ENCODE measurements around the gene PRKAR1B. TPM values are rescaled to one million over a fixed set of nuclear protein-coding genes. Genes with fewer than 3 reads are reported as not detected.

PRKAR1B gene
- total RNA-seq, 4 donors from 2014 or later = 8.2 to 12.3 (median 10.5) TPM

DNA sequence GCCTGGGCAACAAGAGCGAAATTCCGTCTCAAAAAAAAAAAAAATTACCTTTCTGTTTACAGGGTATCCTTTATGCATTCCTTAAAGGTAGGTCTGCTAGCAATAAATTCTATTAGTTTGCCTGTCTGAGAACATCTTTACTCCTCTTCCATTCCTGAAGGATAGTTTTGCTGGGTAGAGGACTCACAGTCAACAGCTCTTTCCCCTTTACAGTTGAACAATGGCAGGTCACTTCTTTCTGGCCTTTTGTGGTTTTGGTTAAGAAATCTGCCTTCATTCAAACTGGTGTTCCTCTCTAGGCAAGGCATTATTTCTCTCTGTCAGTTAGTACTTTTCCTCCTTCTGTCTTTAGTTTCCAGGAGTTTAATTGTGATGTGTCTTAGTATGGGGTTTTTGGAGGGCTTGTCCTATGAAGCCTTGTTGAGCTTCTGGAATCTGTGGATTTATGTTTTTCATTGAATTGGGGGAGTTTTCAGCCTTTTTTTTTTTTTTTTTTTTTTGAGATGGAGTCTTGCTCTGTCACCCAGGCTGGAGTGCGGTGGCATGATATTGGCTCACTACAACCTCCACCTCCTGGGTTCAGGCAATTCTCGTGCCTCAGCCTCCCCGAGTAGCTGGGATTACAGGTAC, 5.3 kb downstream of the PRKAR1B start:
- DNase-seq (ENCODE audit: low spot score in 2 of 2) = no peak
- TF ChIP-seq EP300 (IDR thresholded peaks at IDR 0.05) (no peak), POLR2AphosphoS5 (IDR thresholded peaks at IDR 0.05) (no peak), POLR2A (IDR thresholded peaks at IDR 0.05) (no peak)
- TF ChIP-seq, protein P1, sequence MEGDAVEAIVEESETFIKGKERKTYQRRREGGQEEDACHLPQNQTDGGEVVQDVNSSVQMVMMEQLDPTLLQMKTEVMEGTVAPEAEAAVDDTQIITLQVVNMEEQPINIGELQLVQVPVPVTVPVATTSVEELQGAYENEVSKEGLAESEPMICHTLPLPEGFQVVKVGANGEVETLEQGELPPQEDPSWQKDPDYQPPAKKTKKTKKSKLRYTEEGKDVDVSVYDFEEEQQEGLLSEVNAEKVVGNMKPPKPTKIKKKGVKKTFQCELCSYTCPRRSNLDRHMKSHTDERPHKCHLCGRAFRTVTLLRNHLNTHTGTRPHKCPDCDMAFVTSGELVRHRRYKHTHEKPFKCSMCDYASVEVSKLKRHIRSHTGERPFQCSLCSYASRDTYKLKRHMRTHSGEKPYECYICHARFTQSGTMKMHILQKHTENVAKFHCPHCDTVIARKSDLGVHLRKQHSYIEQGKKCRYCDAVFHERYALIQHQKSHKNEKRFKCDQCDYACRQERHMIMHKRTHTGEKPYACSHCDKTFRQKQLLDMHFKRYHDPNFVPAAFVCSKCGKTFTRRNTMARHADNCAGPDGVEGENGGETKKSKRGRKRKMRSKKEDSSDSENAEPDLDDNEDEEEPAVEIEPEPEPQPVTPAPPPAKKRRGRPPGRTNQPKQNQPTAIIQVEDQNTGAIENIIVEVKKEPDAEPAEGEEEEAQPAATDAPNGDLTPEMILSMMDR (IDR thresholded peaks at IDR 0.05) = no peak
- WGBS = 95% methylated on average over 5 of the region's 5 CpGs

DNA sequence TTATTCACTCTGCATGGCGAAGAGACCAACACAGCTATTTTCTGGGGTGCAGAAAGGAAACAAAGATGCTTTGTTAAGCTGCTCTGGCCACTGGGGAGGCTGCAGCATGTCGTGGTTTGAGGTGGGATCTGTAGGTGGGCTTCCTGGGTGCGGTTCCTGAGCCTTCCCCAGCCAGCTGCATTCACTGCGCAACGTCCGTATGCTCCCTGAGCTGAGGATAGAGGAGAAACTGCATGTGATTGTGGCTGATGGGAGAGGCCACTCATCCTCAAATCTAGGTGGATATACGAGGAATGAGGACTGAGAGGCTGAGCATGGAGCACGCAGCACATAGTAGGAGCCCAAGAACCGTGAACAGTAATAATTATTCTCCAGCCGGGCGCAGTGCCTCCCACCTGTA, 10.4 kb downstream of the PRKAR1B start:
- Histone ChIP-seq H3K27ac (no peak overlapping the region), H3K9me3 (no peaks in the 10 kb centered on the region), H3K4me1 (peaks cover 11% of the 10 kb centered on the region), H3K4me3 (no peak overlapping the region), H3K27me3 (peaks cover 15% of the 10 kb centered on the region), H3K36me3 (no peaks in the 10 kb centered on the region)
- TF ChIP-seq, protein P1 (IDR thresholded peaks at IDR 0.05) = no peak
- TF ChIP-seq POLR2A (IDR thresholded peaks at IDR 0.05) (no peak), EP300 (IDR thresholded peaks at IDR 0.05) (no peak), POLR2AphosphoS5 (IDR thresholded peaks at IDR 0.05) (no peak)
- peak in 1 of 2 donors; percentile 32 for DNase-seq (ENCODE audit: low spot score in 2 of 2)
- WGBS = 71% methylated on average over 10 of the region's 11 CpGs

More for the DNA sequence above, 5.3 kb downstream of the PRKAR1B start:
- no peaks in the 10 kb centered on the region for H3K27me3 ChIP-seq
- no peaks in the 10 kb centered on the region for H3K9me3 ChIP-seq
- no peak overlapping the region for H3K27ac ChIP-seq
- H3K4me3 ChIP-seq = no peak overlapping the region
- H3K4me1 ChIP-seq = peaks cover 12% of the 10 kb centered on the region
- H3K36me3 ChIP-seq = peaks cover 2% of the 10 kb centered on the region

DNA sequence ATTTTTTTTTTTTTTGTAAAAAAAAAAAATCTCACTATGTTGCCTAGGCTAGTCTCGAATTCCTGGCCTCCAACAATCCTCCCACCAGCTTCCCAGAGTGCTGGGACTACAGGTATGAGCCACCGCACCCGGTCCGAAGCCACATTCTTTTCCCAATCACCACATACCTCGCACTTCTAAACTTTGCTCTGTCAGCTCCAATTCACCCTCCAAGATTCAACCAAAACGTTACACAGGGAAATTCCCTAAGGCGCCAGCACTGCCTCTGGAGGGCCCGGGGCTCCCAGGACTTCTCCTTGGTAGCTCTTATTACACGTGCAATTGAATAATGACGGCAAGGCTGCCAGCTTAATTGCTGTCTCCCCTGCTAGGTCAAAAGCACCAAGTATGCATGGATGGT, 10.9 kb downstream of the PRKAR1B start:
- Histone ChIP-seq H3K9me3 (no peaks in the 10 kb centered on the region), H3K36me3 (no peaks in the 10 kb centered on the region), H3K27me3 (peaks cover 16% of the 10 kb centered on the region), H3K27ac (no peak overlapping the region), H3K4me3 (no peak overlapping the region), H3K4me1 (peaks cover 11% of the 10 kb centered on the region)
- no peak for TF ChIP-seq EP300 (IDR thresholded peaks at IDR 0.05)
- TF ChIP-seq POLR2AphosphoS5 (IDR thresholded peaks at IDR 0.05) = no peak
- TF ChIP-seq POLR2A (IDR thresholded peaks at IDR 0.05) = no peak
- TF ChIP-seq, protein P1 (IDR thresholded peaks at IDR 0.05) = no peak
- DNase-seq (ENCODE audit: low spot score in 2 of 2) = peak in 1 of 2 donors; percentile 52
- WGBS = 40% methylated on average over 10 of the region's 10 CpGs

DNA sequence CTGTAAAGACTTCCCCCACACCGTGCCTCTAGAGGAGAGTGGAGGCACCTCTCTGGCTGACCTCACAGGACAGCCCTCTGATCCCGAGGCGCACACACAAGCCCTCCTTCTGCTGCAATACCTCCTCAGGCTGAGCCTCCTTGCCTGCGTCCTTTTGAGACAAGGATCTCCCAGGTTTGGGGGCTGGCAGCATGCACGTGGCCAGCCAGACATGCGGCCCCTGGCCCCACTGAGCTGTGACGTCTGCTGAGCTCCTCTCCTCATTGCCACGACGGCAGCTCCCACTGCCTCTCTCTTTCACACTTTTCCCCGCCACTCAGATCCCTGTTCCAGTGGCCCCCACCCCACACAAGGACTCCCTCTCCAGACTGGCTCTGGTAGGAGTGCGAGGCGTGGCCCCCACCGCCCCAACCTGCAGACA, 12.8 kb downstream of the PRKAR1B start:
- Histone ChIP-seq H3K4me3 (no peak overlapping the region), H3K9me3 (no peaks in the 10 kb centered on the region), H3K36me3 (no peaks in the 10 kb centered on the region), H3K4me1 (peaks cover 11% of the 10 kb centered on the region), H3K27ac (no peak overlapping the region), H3K27me3 (peaks cover 16% of the 10 kb centered on the region)
- no peak for TF ChIP-seq POLR2A (IDR thresholded peaks at IDR 0.05)
- DNase-seq (ENCODE audit: low spot score in 2 of 2) = peak in 1 of 2 donors; percentile 77
- 90% methylated on average over 11 of the region's 13 CpGs for WGBS

DNA sequence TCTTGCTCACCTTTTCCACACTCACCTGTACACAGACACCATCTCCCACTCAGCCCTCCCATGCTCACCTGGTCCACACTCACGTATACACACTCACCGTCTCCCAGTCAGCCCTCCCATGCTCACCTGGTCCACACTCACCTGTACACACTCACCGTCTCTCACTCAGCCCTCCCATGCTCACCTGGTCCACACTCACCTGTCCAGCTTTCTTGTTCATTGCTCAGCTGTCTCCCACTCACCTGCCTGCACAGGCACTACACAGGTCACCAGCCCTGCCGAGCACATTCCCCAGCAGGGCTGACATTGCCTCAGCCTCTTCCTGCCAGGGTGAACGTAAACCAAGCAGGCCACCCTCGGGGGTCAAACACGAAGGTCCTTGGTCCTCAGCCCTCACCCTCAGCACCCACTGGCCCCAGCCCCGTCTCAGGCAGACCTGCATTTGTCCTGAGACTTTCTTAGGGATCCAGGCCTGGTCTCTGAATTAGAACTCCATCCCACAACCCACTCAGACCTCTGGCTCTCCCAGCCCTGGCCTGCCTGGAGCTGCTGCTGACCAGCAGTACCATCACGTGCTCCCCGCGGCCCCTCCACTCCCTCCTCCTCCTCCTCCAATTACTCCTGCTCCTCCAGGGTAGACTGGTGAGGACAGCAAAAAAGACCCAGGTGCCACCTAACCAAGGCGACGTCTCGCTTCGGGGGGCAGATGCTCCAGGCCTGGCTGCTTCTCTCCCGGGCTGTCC, 13.4 kb downstream of the PRKAR1B start:
- 89% methylated on average over 15 of the region's 16 CpGs for whole genome bisulfite sequencing
- Histone ChIP-seq H3K4me3 (no peak overlapping the region), H3K36me3 (no peaks in the 10 kb centered on the region), H3K9me3 (no peaks in the 10 kb centered on the region), H3K27me3 (peaks cover 16% of the 10 kb centered on the region), H3K27ac (no peak overlapping the region), H3K4me1 (peaks cover 11% of the 10 kb centered on the region)
- DNase-seq (ENCODE audit: low spot score in 2 of 2) = peak in 1 of 2 donors; percentile 74
- TF ChIP-seq POLR2A (IDR thresholded peaks at IDR 0.05) (no peak), EP300 (IDR thresholded peaks at IDR 0.05) (no peak), POLR2AphosphoS5 (IDR thresholded peaks at IDR 0.05) (no peak)
- TF ChIP-seq, protein P1 (IDR thresholded peaks at IDR 0.05) = no peak
